WTC11 (cell line): ENCODE data around the gene UNKL. TPM values are rescaled to one million over a fixed set of nuclear protein-coding genes. Genes with fewer than 3 reads are reported as not detected.

Experiments used
- ATAC-seq: fragments of 200-7000 bp; cut with Tn5 transposase; 2 replicates; pipeline ENCODE4 v1.10.0; 2021; ENCODE audit warnings: mild to moderate bottlenecking, moderate library complexity
- CTCF ChIA-PET: fragments of 300-600 bp; sonication (Branson Sonifier 250); formaldehyde crosslinking; loops from one replicate; lab custom pipeline; 2021; ENCODE audit warnings: antibody characterized with exemption; lab: Charles Lee
- POLR2A ChIA-PET: fragments of 350-600 bp; sonication (Branson Sonifier 250); formaldehyde crosslinking; loops from one replicate; lab custom pipeline; 2021; ENCODE audit warnings: antibody characterized with exemption; lab: Charles Lee
- DNase-seq: peaks from one replicate; pipeline ENCODE4 v3.0.0; 2021; ENCODE audit warnings: low spot score
- H3K27ac Mint-ChIP-seq: 2 replicates; pipeline ENCODE4 v1.8.0; 2021; ENCODE audit warnings: mixed read lengths
- H3K27me3 Mint-ChIP-seq: 2 replicates; pipeline ENCODE4 v1.8.0; 2021; ENCODE audit warnings: low read depth, mild to moderate bottlenecking, moderate library complexity, mixed read lengths
- H3K36me3 Mint-ChIP-seq: 2 replicates; pipeline ENCODE4 v1.8.0; 2021; ENCODE audit warnings: mixed read lengths
- H3K4me1 Mint-ChIP-seq: 2 replicates; pipeline ENCODE4 v1.8.0; 2022; ENCODE audit warnings: mixed read lengths
- H3K4me3 Mint-ChIP-seq: 2 replicates; pipeline ENCODE4 v1.8.0; 2021; ENCODE audit warnings: mild to moderate bottlenecking, moderate library complexity, mixed read lengths
- H3K9me3 Mint-ChIP-seq: 2 replicates; pipeline ENCODE4 v1.8.0; 2021; ENCODE audit warnings: mixed read lengths
- EMX1 ChIP-seq: fragments of 250-450 bp; sonication (Bioruptor Pico); IDR thresholded peaks from 2 replicates; pipeline ENCODE4 v1.8.0; 2021; ENCODE audit warnings: mild to moderate bottlenecking
- FOXK1 ChIP-seq: sonication (generic); formaldehyde crosslinking; IDR thresholded peaks from 2 replicates; pipeline ENCODE4 v1.8.0; 2022; ENCODE audit warnings: mild to moderate bottlenecking, moderate library complexity, missing genetic modification reagents
- GTF2I ChIP-seq: fragments of 250-450 bp; sonication (Bioruptor Pico); conservative IDR thresholded peaks from 2 replicates; pipeline ENCODE4 v1.4.0; 2021; ENCODE audit warnings: mild to moderate bottlenecking
- JUN ChIP-seq: sonication (generic); formaldehyde crosslinking; IDR thresholded peaks from 2 replicates; pipeline ENCODE4 v1.8.0; 2023; ENCODE audit warnings: mild to moderate bottlenecking, missing genetic modification reagents
- MYBL2 ChIP-seq: sonication (generic); formaldehyde crosslinking; IDR thresholded peaks from 2 replicates; pipeline ENCODE4 v1.8.1; 2023; ENCODE audit warnings: mild to moderate bottlenecking, moderate library complexity, missing genetic modification reagents
- OVOL2 ChIP-seq: fragments of 250-450 bp; sonication (Bioruptor Pico); IDR thresholded peaks from 2 replicates; pipeline ENCODE4 v1.9.0; 2021; ENCODE audit warnings: mild to moderate bottlenecking, borderline replicate concordance
- PREB ChIP-seq: sonication (generic); formaldehyde crosslinking; IDR thresholded peaks from 2 replicates; pipeline ENCODE4 v1.8.1; 2022; ENCODE audit warnings: mild to moderate bottlenecking, missing genetic modification reagents, moderate library complexity, borderline replicate concordance
- TEAD1 ChIP-seq: sonication (generic); formaldehyde crosslinking; IDR thresholded peaks from 2 replicates; pipeline ENCODE4 v1.8.0; 2022; ENCODE audit warnings: mild to moderate bottlenecking, missing genetic modification reagents
- TEAD4 ChIP-seq: sonication (generic); formaldehyde crosslinking; IDR thresholded peaks from 2 replicates; pipeline ENCODE4 v1.8.0; 2022; ENCODE audit warnings: mild to moderate bottlenecking, missing genetic modification reagents
- ZNF219 ChIP-seq: sonication (generic); formaldehyde crosslinking; IDR thresholded peaks from 2 replicates; pipeline ENCODE4 v1.8.0; 2023; ENCODE audit warnings: missing genetic modification reagents, mild to moderate bottlenecking, borderline replicate concordance
- ZNF396 ChIP-seq: fragments of 250-450 bp; sonication (Bioruptor Pico); IDR thresholded peaks from 2 replicates; pipeline ENCODE4 v1.8.0; 2021; ENCODE audit warnings: mild to moderate bottlenecking, moderate library complexity, borderline replicate concordance
- ZSCAN18 ChIP-seq: fragments of 250-450 bp; sonication (Bioruptor Pico); IDR thresholded peaks from 2 replicates; pipeline ENCODE4 v2.1.2; 2022; ENCODE audit warnings: mild to moderate bottlenecking, moderate library complexity
- total RNA-seq: library from RNA; stranded (reverse); gene quantifications from 3 replicates; pipeline ENCODE4 v1.2.3, GENCODE V29; 2021
- TF ChIP-seq, protein P1 (sequence below): sonication (generic); formaldehyde crosslinking; IDR thresholded peaks from 2 replicates; pipeline ENCODE4 v1.8.0; 2022; ENCODE audit warnings: mild to moderate bottlenecking, missing genetic modification reagents
- TF ChIP-seq, protein P2 (sequence below): sonication (generic); formaldehyde crosslinking; IDR thresholded peaks from 2 replicates; pipeline ENCODE4 v1.8.0; 2023; ENCODE audit warnings: missing genetic modification reagents, mild to moderate bottlenecking, borderline replicate concordance
- TF ChIP-seq, protein P3 (sequence below): sonication (generic); formaldehyde crosslinking; IDR thresholded peaks from 2 replicates; pipeline ENCODE4 v1.8.1; 2022; ENCODE audit warnings: mild to moderate bottlenecking, moderate library complexity, missing genetic modification reagents
- TF ChIP-seq, protein P4 (sequence below): fragments of 250-450 bp; sonication (Bioruptor Pico); IDR thresholded peaks from 2 replicates; pipeline ENCODE4 v1.9.0; 2021; ENCODE audit warnings: mild to moderate bottlenecking, borderline replicate concordance
- TF ChIP-seq, protein P5 (sequence below): sonication (generic); formaldehyde crosslinking; IDR thresholded peaks from 2 replicates; pipeline ENCODE4 v1.8.1; 2022; ENCODE audit warnings: low read depth, missing genetic modification reagents, borderline replicate concordance

Gene UNKL
- total RNA-seq, 1 experiment from 2014 or later, result 53.3 TPM

- H3K36me3 Mint-ChIP-seq, result peaks cover 15% of the 10 kb centered on the region
- TF ChIP-seq, protein P1, sequence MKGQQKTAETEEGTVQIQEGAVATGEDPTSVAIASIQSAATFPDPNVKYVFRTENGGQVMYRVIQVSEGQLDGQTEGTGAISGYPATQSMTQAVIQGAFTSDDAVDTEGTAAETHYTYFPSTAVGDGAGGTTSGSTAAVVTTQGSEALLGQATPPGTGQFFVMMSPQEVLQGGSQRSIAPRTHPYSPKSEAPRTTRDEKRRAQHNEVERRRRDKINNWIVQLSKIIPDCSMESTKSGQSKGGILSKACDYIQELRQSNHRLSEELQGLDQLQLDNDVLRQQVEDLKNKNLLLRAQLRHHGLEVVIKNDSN (CRISPR knock-in tag), result no peak
- no peak for TF ChIP-seq FOXK1 (CRISPR knock-in tag)
- TF ChIP-seq TEAD1, result no peak
- TF ChIP-seq, protein P2, sequence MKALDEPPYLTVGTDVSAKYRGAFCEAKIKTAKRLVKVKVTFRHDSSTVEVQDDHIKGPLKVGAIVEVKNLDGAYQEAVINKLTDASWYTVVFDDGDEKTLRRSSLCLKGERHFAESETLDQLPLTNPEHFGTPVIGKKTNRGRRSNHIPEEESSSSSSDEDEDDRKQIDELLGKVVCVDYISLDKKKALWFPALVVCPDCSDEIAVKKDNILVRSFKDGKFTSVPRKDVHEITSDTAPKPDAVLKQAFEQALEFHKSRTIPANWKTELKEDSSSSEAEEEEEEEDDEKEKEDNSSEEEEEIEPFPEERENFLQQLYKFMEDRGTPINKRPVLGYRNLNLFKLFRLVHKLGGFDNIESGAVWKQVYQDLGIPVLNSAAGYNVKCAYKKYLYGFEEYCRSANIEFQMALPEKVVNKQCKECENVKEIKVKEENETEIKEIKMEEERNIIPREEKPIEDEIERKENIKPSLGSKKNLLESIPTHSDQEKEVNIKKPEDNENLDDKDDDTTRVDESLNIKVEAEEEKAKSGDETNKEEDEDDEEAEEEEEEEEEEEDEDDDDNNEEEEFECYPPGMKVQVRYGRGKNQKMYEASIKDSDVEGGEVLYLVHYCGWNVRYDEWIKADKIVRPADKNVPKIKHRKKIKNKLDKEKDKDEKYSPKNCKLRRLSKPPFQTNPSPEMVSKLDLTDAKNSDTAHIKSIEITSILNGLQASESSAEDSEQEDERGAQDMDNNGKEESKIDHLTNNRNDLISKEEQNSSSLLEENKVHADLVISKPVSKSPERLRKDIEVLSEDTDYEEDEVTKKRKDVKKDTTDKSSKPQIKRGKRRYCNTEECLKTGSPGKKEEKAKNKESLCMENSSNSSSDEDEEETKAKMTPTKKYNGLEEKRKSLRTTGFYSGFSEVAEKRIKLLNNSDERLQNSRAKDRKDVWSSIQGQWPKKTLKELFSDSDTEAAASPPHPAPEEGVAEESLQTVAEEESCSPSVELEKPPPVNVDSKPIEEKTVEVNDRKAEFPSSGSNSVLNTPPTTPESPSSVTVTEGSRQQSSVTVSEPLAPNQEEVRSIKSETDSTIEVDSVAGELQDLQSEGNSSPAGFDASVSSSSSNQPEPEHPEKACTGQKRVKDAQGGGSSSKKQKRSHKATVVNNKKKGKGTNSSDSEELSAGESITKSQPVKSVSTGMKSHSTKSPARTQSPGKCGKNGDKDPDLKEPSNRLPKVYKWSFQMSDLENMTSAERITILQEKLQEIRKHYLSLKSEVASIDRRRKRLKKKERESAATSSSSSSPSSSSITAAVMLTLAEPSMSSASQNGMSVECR (CRISPR knock-in tag), result no peak
- no peak for TF ChIP-seq TEAD4 (CRISPR knock-in tag)
- no peak for TF ChIP-seq EMX1 (CRISPR knock-in tag)
- no peak for TF ChIP-seq MYBL2
- no peak for TF ChIP-seq ZSCAN18 (CRISPR knock-in tag)
- TF ChIP-seq, protein P3, sequence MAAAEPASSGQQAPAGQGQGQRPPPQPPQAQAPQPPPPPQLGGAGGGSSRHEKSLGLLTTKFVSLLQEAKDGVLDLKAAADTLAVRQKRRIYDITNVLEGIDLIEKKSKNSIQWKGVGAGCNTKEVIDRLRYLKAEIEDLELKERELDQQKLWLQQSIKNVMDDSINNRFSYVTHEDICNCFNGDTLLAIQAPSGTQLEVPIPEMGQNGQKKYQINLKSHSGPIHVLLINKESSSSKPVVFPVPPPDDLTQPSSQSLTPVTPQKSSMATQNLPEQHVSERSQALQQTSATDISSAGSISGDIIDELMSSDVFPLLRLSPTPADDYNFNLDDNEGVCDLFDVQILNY (CRISPR knock-in tag), result no peak
- TF ChIP-seq, protein P4, sequence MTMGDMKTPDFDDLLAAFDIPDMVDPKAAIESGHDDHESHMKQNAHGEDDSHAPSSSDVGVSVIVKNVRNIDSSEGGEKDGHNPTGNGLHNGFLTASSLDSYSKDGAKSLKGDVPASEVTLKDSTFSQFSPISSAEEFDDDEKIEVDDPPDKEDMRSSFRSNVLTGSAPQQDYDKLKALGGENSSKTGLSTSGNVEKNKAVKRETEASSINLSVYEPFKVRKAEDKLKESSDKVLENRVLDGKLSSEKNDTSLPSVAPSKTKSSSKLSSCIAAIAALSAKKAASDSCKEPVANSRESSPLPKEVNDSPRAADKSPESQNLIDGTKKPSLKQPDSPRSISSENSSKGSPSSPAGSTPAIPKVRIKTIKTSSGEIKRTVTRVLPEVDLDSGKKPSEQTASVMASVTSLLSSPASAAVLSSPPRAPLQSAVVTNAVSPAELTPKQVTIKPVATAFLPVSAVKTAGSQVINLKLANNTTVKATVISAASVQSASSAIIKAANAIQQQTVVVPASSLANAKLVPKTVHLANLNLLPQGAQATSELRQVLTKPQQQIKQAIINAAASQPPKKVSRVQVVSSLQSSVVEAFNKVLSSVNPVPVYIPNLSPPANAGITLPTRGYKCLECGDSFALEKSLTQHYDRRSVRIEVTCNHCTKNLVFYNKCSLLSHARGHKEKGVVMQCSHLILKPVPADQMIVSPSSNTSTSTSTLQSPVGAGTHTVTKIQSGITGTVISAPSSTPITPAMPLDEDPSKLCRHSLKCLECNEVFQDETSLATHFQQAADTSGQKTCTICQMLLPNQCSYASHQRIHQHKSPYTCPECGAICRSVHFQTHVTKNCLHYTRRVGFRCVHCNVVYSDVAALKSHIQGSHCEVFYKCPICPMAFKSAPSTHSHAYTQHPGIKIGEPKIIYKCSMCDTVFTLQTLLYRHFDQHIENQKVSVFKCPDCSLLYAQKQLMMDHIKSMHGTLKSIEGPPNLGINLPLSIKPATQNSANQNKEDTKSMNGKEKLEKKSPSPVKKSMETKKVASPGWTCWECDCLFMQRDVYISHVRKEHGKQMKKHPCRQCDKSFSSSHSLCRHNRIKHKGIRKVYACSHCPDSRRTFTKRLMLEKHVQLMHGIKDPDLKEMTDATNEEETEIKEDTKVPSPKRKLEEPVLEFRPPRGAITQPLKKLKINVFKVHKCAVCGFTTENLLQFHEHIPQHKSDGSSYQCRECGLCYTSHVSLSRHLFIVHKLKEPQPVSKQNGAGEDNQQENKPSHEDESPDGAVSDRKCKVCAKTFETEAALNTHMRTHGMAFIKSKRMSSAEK (CRISPR knock-in tag), result no peak
- TF ChIP-seq, protein P5, sequence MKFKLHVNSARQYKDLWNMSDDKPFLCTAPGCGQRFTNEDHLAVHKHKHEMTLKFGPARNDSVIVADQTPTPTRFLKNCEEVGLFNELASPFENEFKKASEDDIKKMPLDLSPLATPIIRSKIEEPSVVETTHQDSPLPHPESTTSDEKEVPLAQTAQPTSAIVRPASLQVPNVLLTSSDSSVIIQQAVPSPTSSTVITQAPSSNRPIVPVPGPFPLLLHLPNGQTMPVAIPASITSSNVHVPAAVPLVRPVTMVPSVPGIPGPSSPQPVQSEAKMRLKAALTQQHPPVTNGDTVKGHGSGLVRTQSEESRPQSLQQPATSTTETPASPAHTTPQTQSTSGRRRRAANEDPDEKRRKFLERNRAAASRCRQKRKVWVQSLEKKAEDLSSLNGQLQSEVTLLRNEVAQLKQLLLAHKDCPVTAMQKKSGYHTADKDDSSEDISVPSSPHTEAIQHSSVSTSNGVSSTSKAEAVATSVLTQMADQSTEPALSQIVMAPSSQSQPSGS (CRISPR knock-in tag), result no peak
- no peak for TF ChIP-seq GTF2I (CRISPR knock-in tag)
- no peak for TF ChIP-seq JUN (CRISPR knock-in tag)
- TF ChIP-seq ZNF396, result no peak
- no peak for TF ChIP-seq OVOL2
- TF ChIP-seq PREB (CRISPR knock-in tag), result no peak
- no peak for TF ChIP-seq ZNF219 (CRISPR knock-in tag)
- TF ChIP-seq, all 79 proteins: peak for 0
- Mint-ChIP-seq H3K27ac (no peak overlapping the region), H3K4me3 (no peak overlapping the region), H3K4me1 (no peaks in the 10 kb centered on the region), H3K27me3 (no peaks in the 10 kb centered on the region), H3K9me3 (no peaks in the 10 kb centered on the region)
- ATAC-seq (no peak), DNase-seq (no peak)
- ChIA-PET CTCF (interaction anchor here (0.6 to 3.8 kb wide), 24 partner anchors 7 to 176 kb away, joined by 3 to 31 read pairs (median 4); partner anchors contain the start of genes UNKL and UQCC4), POLR2A (interaction anchor here (0.6 kb wide), 1 partner anchor 131 kb away, joined by 3 read pairs; no protein-coding TSS in a partner anchor)
These were observed 51.7 kb downstream of the UNKL start for GRCh38 chr16:1362807-1363206.
